Germinal center (tissue), 1 donor: ENCODE measurements around the gene RUNX1.

ENCODE experiments used
- DNase-seq: peaks from one replicate; pipeline ENCODE4 v3.0.0; 2012; ENCODE audit warnings: mixed read lengths, low spot score

Gene RUNX1

GRCh38 chr21:34782506-34783360, 266.4 kb downstream of the RUNX1 start:
- no peak for DNase-seq

GRCh38 chr21:34781526-34781925, 267.6 kb downstream of the RUNX1 start:
- no peak for DNase-seq

GRCh38 chr21:34779860-34780259, 269.2 kb downstream of the RUNX1 start:
- DNase-seq, result no peak

GRCh38 chr21:34775793-34776192, 273.3 kb downstream of the RUNX1 start:
- no peak for DNase-seq

GRCh38 chr21:34774750-34775149, 274.4 kb downstream of the RUNX1 start:
- no peak for DNase-seq

- no peak for DNase-seq
Observed at GRCh38 chr21:34771512-34772028, 277.5 kb downstream of the RUNX1 start.

GRCh38 chr21:34770576-34770975, 278.5 kb downstream of the RUNX1 start:
- DNase-seq, result no peak

- DNase-seq, result no peak
Observed at GRCh38 chr21:34768326-34768725, 280.8 kb downstream of the RUNX1 start.

- no peak for DNase-seq
Observed at GRCh38 chr21:34766862-34767261, 282.2 kb downstream of the RUNX1 start.

- no peak for DNase-seq
Observed at GRCh38 chr21:34765619-34766018, 283.5 kb downstream of the RUNX1 start.

- no peak for DNase-seq
Observed at GRCh38 chr21:34764715-34765284, 284.3 kb downstream of the RUNX1 start.

- no peak for DNase-seq
Observed at GRCh38 chr21:34762786-34763185, 286.3 kb downstream of the RUNX1 start.

- DNase-seq, result no peak
Observed at GRCh38 chr21:34761758-34762330, 287.3 kb downstream of the RUNX1 start.

- no peak for DNase-seq
Observed at GRCh38 chr21:34754690-34755647, 294.1 kb downstream of the RUNX1 start.

GRCh38 chr21:34748862-34749261, 300.2 kb downstream of the RUNX1 start:
- DNase-seq, result no peak

GRCh38 chr21:34745557-34746255, 303.4 kb downstream of the RUNX1 start:
- peak; percentile 52 for DNase-seq

- DNase-seq, result no peak
Observed at GRCh38 chr21:34744801-34745200, 304.3 kb downstream of the RUNX1 start.

- no peak for DNase-seq
Observed at GRCh38 chr21:34743831-34744230, 305.3 kb downstream of the RUNX1 start.

GRCh38 chr21:34743285-34743684, 305.8 kb downstream of the RUNX1 start:
- no peak for DNase-seq

GRCh38 chr21:34740198-34740597, 308.9 kb downstream of the RUNX1 start:
- no peak for DNase-seq
